GM12878 (cell line): ENCODE results near the gene AGBL1. TPM values are rescaled to one million over a fixed set of nuclear protein-coding genes. Genes with fewer than 3 reads are reported as not detected.

Experiments
- ATAC-seq: fragments of 200-7000 bp; cut with Tn5 transposase; 3 replicates; pipeline ENCODE4 v1.9.1; 2020; ENCODE audit warnings: mild to moderate bottlenecking, moderate library complexity
- BruUV-seq: library from RNA; stranded (reverse); fragments of 400-500 nt; replicated peaks from 2 replicates; lab custom pipeline; 2021; lab: Mats Ljungman, UMichigan
- CTCF ChIA-PET: fragments of 300-600 bp; sonication (Branson Sonifier 250); formaldehyde crosslinking; extraction: SDS; loops from one replicate; lab custom pipeline; 2021; ENCODE audit warnings: inconsistent platforms; lab: Yijun Ruan, JAX
- POLR2A ChIA-PET: fragments of 350-600 bp; formaldehyde crosslinking; extraction: SDS; loops from one replicate; lab custom pipeline; 2021; ENCODE audit warnings: inconsistent platforms; lab: Charles Lee
- RAD21 ChIA-PET: fragments of 300-600 bp; sonication (Branson Sonifier 250); formaldehyde crosslinking; loops from one replicate; lab custom pipeline; 2023; ENCODE audit warnings: antibody characterized with exemption; ENCODE audit not compliant: unreplicated experiment; lab: Charles Lee
- SMC1A ChIA-PET: fragments of 300-600 bp; sonication (Branson Sonifier 250); formaldehyde crosslinking; loops from one replicate; lab custom pipeline; 2023; ENCODE audit not compliant: unreplicated experiment, uncharacterized antibody; lab: Charles Lee
- DNase-seq: peaks from one replicate; pipeline ENCODE4 v3.0.0-alpha.2; 2011; ENCODE audit warnings: low read depth, low spot score
- FAIRE-seq: peaks from 3 replicates; lab custom pipeline; 2011; peaks lifted over from hg19 to GRCh38; lab: Jason Lieb, UNC
- H2AFZ ChIP-seq: 2 replicates; pipeline ENCODE4 v1.6.0; 2011; ENCODE audit warnings: low read depth, low read length, control low read depth; ENCODE audit not compliant: control insufficient read depth
- H3K27ac ChIP-seq: 2 replicates; pipeline ENCODE4 v1.5.1; 2011; ENCODE audit warnings: control low read depth; ENCODE audit not compliant: control insufficient read depth, insufficient read depth
- H3K27me3 ChIP-seq, 2 experiments: replicated peaks in 1 of 2; 2 replicates each; pipeline versions ENCODE4 v1.6.0 to v1.6.1; 2011; ENCODE audit warnings: low read length in 1 of 2; ENCODE audit not compliant: control insufficient read depth in 2 of 2, insufficient read depth in 2 of 2
- H3K36me3 ChIP-seq, 2 experiments: 2 replicates each; pipeline ENCODE4 v1.5.1; 2011; ENCODE audit warnings: low read length in 1 of 2; ENCODE audit not compliant: control insufficient read depth in 2 of 2, insufficient read depth in 2 of 2
- H3K4me1 ChIP-seq: 2 replicates; pipeline ENCODE4 v1.6.1; 2011; ENCODE audit warnings: mild to moderate bottlenecking, low read length, moderate library complexity, mixed read lengths; ENCODE audit not compliant: control insufficient read depth, insufficient read depth
- H3K4me2 ChIP-seq: 2 replicates; pipeline ENCODE4 v1.6.0; 2011; ENCODE audit warnings: control low read depth; ENCODE audit not compliant: control insufficient read depth, insufficient read depth
- H3K4me3 ChIP-seq: fragments of 200-600 bp; sonication (generic); 2 replicates; pipeline ENCODE4 v1.5.1; 2016
- H3K79me2 ChIP-seq: 2 replicates; pipeline ENCODE4 v1.6.0; 2011; ENCODE audit warnings: low read length; ENCODE audit not compliant: control insufficient read depth, insufficient read depth
- H3K9ac ChIP-seq: 2 replicates; pipeline ENCODE4 v1.8.0; 2011; ENCODE audit warnings: low read length, control low read depth, mixed read lengths; ENCODE audit not compliant: control insufficient read depth, insufficient read depth
- H3K9me3 ChIP-seq: replicated peaks from 3 replicates; pipeline ENCODE4 v1.5.1; 2011; ENCODE audit warnings: mild to moderate bottlenecking, low read length; ENCODE audit not compliant: control insufficient read depth, insufficient read depth
- H4K20me1 ChIP-seq: 2 replicates; pipeline ENCODE4 v1.6.0; 2011; ENCODE audit not compliant: control insufficient read depth, insufficient read depth
- EED ChIP-seq: sonication (generic); IDR thresholded peaks from 2 replicates; pipeline ENCODE4 v1.6.1; 2016; ENCODE audit warnings: antibody characterized with exemption, low read depth
- ETV6 ChIP-seq, 2 experiments: fragments of 450-650 bp in 1 of 2; IDR thresholded peaks in 1 of 2; conservative IDR thresholded peaks in 1 of 2; 2 replicates each; pipeline ENCODE4 v1.6.1; 2014; ENCODE audit warnings: antibody characterized with exemption in 1 of 2, borderline replicate concordance in 1 of 2, low read depth in 1 of 2, mild to moderate bottlenecking in 1 of 2, moderate library complexity in 1 of 2
- MXI1 ChIP-seq: fragments of 150-350 bp; IDR thresholded peaks from 2 replicates; pipeline ENCODE4 v1.6.1; 2011; ENCODE audit warnings: low read depth, mild to moderate bottlenecking, inconsistent platforms, low read length, improper control_type of control experiment
- SMAD5 ChIP-seq: IDR thresholded peaks from 2 replicates; pipeline ENCODE4 v1.6.1; 2016; ENCODE audit warnings: antibody characterized with exemption, low read depth
- TCF12 ChIP-seq: IDR thresholded peaks from 2 replicates; pipeline ENCODE4 v1.6.1; 2011; ENCODE audit warnings: low read depth, mild to moderate bottlenecking, low read length
- WGBS: methylation state at CpG from one replicate; pipeline ENCODE4 v1.1.6; 2016; ENCODE audit warnings: low lambda C conversion rate; ENCODE audit not compliant: insufficient replicate concordance, insufficient coverage; ENCODE audit errors: missing lambda C conversion rate; 5-methylcytosine and 5-hydroxymethylcytosine counted together
- in situ Hi-C: fragments of 300-500 bp; cut with MboI; formaldehyde crosslinking; loops from 9 replicates; pipeline ENCODE4 v1.14.3; 2018; ENCODE audit warnings: mixed read lengths
- intact Hi-C: fragments of 100-400 bp; cut with micrococcal nuclease; formaldehyde crosslinking; loops from one replicate; pipeline ENCODE4 v1.14.2; 2022; ENCODE audit not compliant: unreplicated experiment
- polyA plus RNA-seq, 11 experiments: library from polyadenylated mRNA; depleted of rRNA in 4 of 11; unstranded in 6 of 11; stranded (reverse) in 5 of 11; fragments of >200 nt; fragmentation: Nextera tagmentation in 4 of 11; fragmentation: Illumina TruSeq in 1 of 11; extraction: Ambion mirVana in 4 of 11; extraction: Trizol in 1 of 11; gene quantifications; 1 replicate in 1 of 11; 2 replicates in 10 of 11; pipeline versions ENCODE4 v1.2.1 to v1.2.3, GENCODE V29; 2011 to 2016; ENCODE audit warnings: inconsistent platforms in 2 of 11, missing spikeins in 2 of 11, low read depth in 1 of 11
- total RNA-seq, 4 experiments: library from RNA; depleted of rRNA in 3 of 4; stranded (reverse); fragments of >200 nt in 3 of 4; fragmentation: Illumina TruSeq in 1 of 4; extraction: Trizol in 1 of 4; gene quantifications; 2 replicates each; pipeline versions ENCODE4 v1.2.1 to v1.2.3, GENCODE V29; 2013 to 2021
- TF ChIP-seq, protein P1 (sequence below): IDR thresholded peaks from 2 replicates; pipeline ENCODE4 v1.6.1; 2011; ENCODE audit warnings: low read depth, mild to moderate bottlenecking, low read length, moderate library complexity, borderline replicate concordance; ENCODE audit errors: extremely low read depth

The AGBL1 gene
- total and polyA plus RNA-seq, 10 of the 15 experiments (the other 5 are each of a cell fraction or from before 2014, with no cell fraction given) = not detected

DNA sequence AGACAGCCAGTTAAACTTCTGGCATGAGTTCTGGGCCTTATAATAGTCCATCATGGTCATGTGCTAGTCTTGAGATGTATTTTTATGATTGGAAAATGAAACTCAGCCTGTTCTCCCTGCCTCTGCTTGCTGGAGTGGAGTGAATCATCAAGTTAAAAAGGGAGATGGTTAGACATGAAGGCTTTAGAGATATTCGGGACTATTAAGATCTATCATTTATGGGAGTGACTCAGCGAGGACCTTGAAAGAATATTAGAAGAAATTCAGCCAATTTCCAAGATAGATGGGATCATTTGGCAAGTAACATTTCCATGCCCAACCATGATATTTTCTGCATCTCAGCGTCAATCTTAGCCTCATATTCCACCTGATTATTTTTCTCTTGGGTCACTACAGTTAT is 79.8 kb downstream of the AGBL1 start (continued):
- TF ChIP-seq, protein P1, sequence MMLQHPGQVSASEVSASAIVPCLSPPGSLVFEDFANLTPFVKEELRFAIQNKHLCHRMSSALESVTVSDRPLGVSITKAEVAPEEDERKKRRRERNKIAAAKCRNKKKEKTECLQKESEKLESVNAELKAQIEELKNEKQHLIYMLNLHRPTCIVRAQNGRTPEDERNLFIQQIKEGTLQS = no peak
- no peak for TF ChIP-seq MXI1
- TF ChIP-seq TCF12 = no peak
- TF ChIP-seq ETV6 (conservative IDR thresholded peaks at IDR 0.05 in 1 of 2, IDR thresholded peaks at IDR 0.05 in 1 of 2; ENCODE audit: borderline replicate concordance in 1 of 2, low read depth in 1 of 2) = no peak
- no peak for TF ChIP-seq SMAD5

GRCh38 chr15:86161250-86161649 is 81.6 kb downstream of the AGBL1 start:
- no peak overlapping the region for H2AFZ ChIP-seq
- H3K9ac ChIP-seq = no peak overlapping the region
- no peak for ATAC-seq
- no peak overlapping the region for H3K4me3 ChIP-seq
- intact Hi-C loops (no loop called here), in situ Hi-C loops (no loop called here)
- H3K4me2 ChIP-seq = no peak overlapping the region
- no peak for TF ChIP-seq EED
- H3K36me3 ChIP-seq = no peaks in the 10 kb centered on the region
- no peaks in the 10 kb centered on the region for H4K20me1 ChIP-seq
- 39% methylated on average over 5 of the region's 5 CpGs for WGBS
- H3K27ac ChIP-seq = no peak overlapping the region
- H3K9me3 ChIP-seq = no peaks in the 10 kb centered on the region
- H3K4me1 ChIP-seq = no peaks in the 10 kb centered on the region
- RAD21 ChIA-PET = no interaction called here
- POLR2A ChIA-PET = no interaction called here
- no peak for FAIRE-seq
- BruUV-seq = no TSS peak
- H3K27me3 ChIP-seq = no peaks in the 10 kb centered on the region
- CTCF ChIA-PET = no interaction called here
- DNase-seq = no peak
- SMC1A ChIA-PET = no interaction called here
- H3K79me2 ChIP-seq = no peaks in the 10 kb centered on the region
